HCT116 (cell line): Measurements from ENCODE around the gene SLC17A4. TPM values are rescaled to one million over a fixed set of nuclear protein-coding genes. Genes with fewer than 3 reads are reported as not detected.

ENCODE experiments used
- ATAC-seq: fragments of 200-7000 bp; cut with Tn5 transposase; 2 replicates; pipeline ENCODE4 v1.9.1; 2020; ENCODE audit warnings: mild to moderate bottlenecking, moderate library complexity
- BruUV-seq: library from RNA; stranded (reverse); fragments of 400-500 nt; replicated peaks from 2 replicates; lab custom pipeline; 2021; lab: Mats Ljungman, UMichigan
- CTCF ChIA-PET: fragments of 300-600 bp; sonication (Branson Sonifier 250); formaldehyde crosslinking; loops from one replicate; lab custom pipeline; 2021; ENCODE audit warnings: antibody characterized with exemption; lab: Charles Lee
- POLR2A ChIA-PET: fragments of 300-600, 350-600 bp; sonication (Branson Sonifier 250); formaldehyde crosslinking; loops from one replicate; lab custom pipeline; 2021; ENCODE audit warnings: antibody characterized with exemption; lab: Charles Lee
- RAD21 ChIA-PET, 2 experiments: fragments of 300-600 bp; sonication (Branson Sonifier 250); formaldehyde crosslinking; loops; one replicate each; lab custom pipeline; 2023; ENCODE audit warnings: low total read pairs in 2 of 2; ENCODE audit not compliant: uncharacterized antibody in 2 of 2, unreplicated experiment in 2 of 2, low non-redundant PET in 1 of 2; lab: Charles Lee
- DNase-seq: peaks from one replicate; pipeline ENCODE4 v3.0.0-alpha.2; 2010; ENCODE audit warnings: low read depth, low spot score
- H2AFZ ChIP-seq: fragments of 200-600 bp; shearing (Covaris generic), sonication (generic); 2 replicates; pipeline ENCODE4 v1.6.1; 2017; ENCODE audit warnings: low read depth, mixed run types, mixed read lengths, antibody characterized with exemption, low read length; ENCODE audit not compliant: poor library complexity, severe bottlenecking
- H3K27ac ChIP-seq: 2 replicates; pipeline ENCODE4 v1.5.1; 2012; ENCODE audit warnings: low read depth, low read length
- H3K27me3 ChIP-seq: fragments of 200-600 bp; sonication (generic); 2 replicates; pipeline ENCODE4 v1.6.1; 2016; ENCODE audit warnings: mixed run types, low read length, mixed read lengths; ENCODE audit not compliant: insufficient read depth
- H3K36me3 ChIP-seq, 2 experiments: fragments of 200-500 bp in 1 of 2; fragments of 200-600 bp in 1 of 2; sonication (Bioruptor generic) in 1 of 2; sonication (generic) in 1 of 2; 2 replicates each; pipeline versions ENCODE4 v1.5.1 to v1.6.1; 2014 to 2016; ENCODE audit warnings: low read length in 2 of 2, inconsistent platforms in 1 of 2, mixed read lengths in 1 of 2, mixed run types in 1 of 2; ENCODE audit not compliant: insufficient read depth in 2 of 2, control insufficient read depth in 1 of 2
- H3K4me1 ChIP-seq, 2 experiments: fragments of 200-600 bp in 1 of 2; sonication (generic) in 1 of 2; 2 replicates each; pipeline versions ENCODE4 v1.5.1 to v1.6.1; 2012 to 2017; ENCODE audit warnings: low read length in 2 of 2, inconsistent platforms in 1 of 2, mild to moderate bottlenecking in 1 of 2, mixed read lengths in 1 of 2, mixed run types in 1 of 2, moderate library complexity in 1 of 2; ENCODE audit not compliant: insufficient read depth in 2 of 2, control insufficient read depth in 1 of 2
- H3K4me2 ChIP-seq: fragments of 200-600 bp; sonication (generic); 2 replicates; pipeline ENCODE4 v1.6.1; 2017; ENCODE audit warnings: mixed run types, low read length, mixed read lengths
- H3K4me3 ChIP-seq, 2 experiments: fragments of 200-600 bp in 1 of 2; sonication (generic) in 1 of 2; replicated peaks in 1 of 2; 2 replicates each; pipeline ENCODE4 v1.5.1; 2011 to 2016; ENCODE audit warnings: low read length in 2 of 2, control low read depth in 1 of 2, low read depth in 1 of 2, mild to moderate bottlenecking in 1 of 2, mixed read lengths in 1 of 2, mixed run types in 1 of 2
- H3K79me2 ChIP-seq: fragments of 200-600 bp; sonication (generic); 2 replicates; pipeline ENCODE4 v1.6.1; 2017; ENCODE audit warnings: mild to moderate bottlenecking, mixed run types, low read length, moderate library complexity, mixed read lengths; ENCODE audit not compliant: insufficient read depth
- H3K9ac ChIP-seq: fragments of 200-600 bp; sonication (generic); 2 replicates; pipeline ENCODE4 v1.6.1; 2016; ENCODE audit warnings: low read length, mixed read lengths
- H3K9me2 ChIP-seq: fragments of 200-600 bp; sonication (generic), shearing (Covaris generic); 2 replicates; pipeline ENCODE4 v1.6.1; 2017; ENCODE audit warnings: mixed run types, mild to moderate bottlenecking, moderate library complexity; ENCODE audit not compliant: insufficient read depth
- H3K9me3 ChIP-seq, 2 experiments: fragments of 200-500 bp in 1 of 2; fragments of 200-600 bp in 1 of 2; sonication (Bioruptor generic) in 1 of 2; sonication (generic) in 1 of 2; 2 replicates each; pipeline ENCODE4 v1.6.1; 2014 to 2017; ENCODE audit warnings: low read length in 2 of 2, mixed read lengths in 2 of 2, inconsistent platforms in 1 of 2, low read depth in 1 of 2, mild to moderate bottlenecking in 1 of 2, mixed run types in 1 of 2, moderate library complexity in 1 of 2; ENCODE audit not compliant: control insufficient read depth in 1 of 2, insufficient read depth in 1 of 2
- H4K20me1 ChIP-seq: fragments of 200-600 bp; sonication (generic), shearing (Covaris generic); 2 replicates; pipeline ENCODE4 v1.6.1; 2017; ENCODE audit warnings: mixed run types, mild to moderate bottlenecking, moderate library complexity; ENCODE audit not compliant: insufficient read depth
- EZH2phosphoT487 ChIP-seq: fragments of 200-600 bp; IDR thresholded peaks from 2 replicates; pipeline ENCODE4 v1.6.1; 2018; ENCODE audit warnings: antibody characterized with exemption, borderline replicate concordance
- JUND ChIP-seq: IDR thresholded peaks from 2 replicates; pipeline ENCODE4 v1.6.1; 2012
- POLR2A ChIP-seq: IDR thresholded peaks from 2 replicates; pipeline ENCODE4 v1.7.0; 2011; ENCODE audit warnings: borderline replicate concordance; ENCODE audit not compliant: insufficient read depth, insufficient read length; ENCODE audit errors: extremely low read depth
- REST ChIP-seq: IDR thresholded peaks from 2 replicates; pipeline ENCODE4 v1.6.1; 2012; ENCODE audit warnings: low read depth
- SRF ChIP-seq: IDR thresholded peaks from 2 replicates; pipeline ENCODE4 v1.6.1; 2012; ENCODE audit warnings: low read depth
- TCF7L2 ChIP-seq: IDR thresholded peaks from 2 replicates; pipeline ENCODE4 v1.7.0; 2011; ENCODE audit warnings: borderline replicate concordance, inconsistent platforms; ENCODE audit not compliant: insufficient read depth, insufficient read length; ENCODE audit errors: extremely low read depth
- ZBTB33 ChIP-seq: IDR thresholded peaks from 2 replicates; pipeline ENCODE4 v1.6.1; 2011; ENCODE audit warnings: mild to moderate bottlenecking, low read length, moderate library complexity; ENCODE audit not compliant: insufficient replicate concordance; ENCODE audit errors: extremely low read depth
- intact Hi-C: fragments of 100-400 bp; cut with micrococcal nuclease; formaldehyde crosslinking; loops from 2 replicates; pipeline ENCODE4 v1.10.0; 2022
- total RNA-seq: library from RNA; stranded (reverse); gene quantifications from one replicate; pipeline ENCODE4 v1.2.1, GENCODE V29; 2021; ENCODE audit not compliant: unreplicated experiment

Gene SLC17A4
- total RNA-seq, 1 experiment from 2014 or later: not detected

- DNase-seq: no peak
- H3K79me2 ChIP-seq: no peaks in the 10 kb centered on the region
- H3K27ac ChIP-seq: no peak overlapping the region
- ChIA-PET CTCF (no interaction called here), POLR2A (no interaction called here), RAD21 (no interaction called here)
- no peaks in the 10 kb centered on the region for H3K27me3 ChIP-seq
- ATAC-seq: no peak
- intact Hi-C loops: no loop called here
- no peak overlapping the region for H2AFZ ChIP-seq
- H3K36me3 ChIP-seq: no peaks in the 10 kb centered on the region
- H3K9me2 ChIP-seq: no peaks in the 10 kb centered on the region
- no peak for TF ChIP-seq TCF7L2
- no peak for TF ChIP-seq SRF
- no peak for TF ChIP-seq REST
- TF ChIP-seq POLR2A: no peak
- TF ChIP-seq JUND: no peak
- TF ChIP-seq EZH2phosphoT487: no peak
- TF ChIP-seq ZBTB33: no peak
- no peak overlapping the region for H3K4me3 ChIP-seq
- no TSS peak for BruUV-seq
- no peak overlapping the region for H3K4me2 ChIP-seq
- H3K9me3 ChIP-seq: 0 out of 4 replicates have a peak, but pooled peaks cover 0 to 8% of the 10 kb centered on the region in 2 experiments
- H3K9ac ChIP-seq: no peak overlapping the region
- no peaks in the 10 kb centered on the region for H4K20me1 ChIP-seq
- H3K4me1 ChIP-seq: no peaks in the 10 kb centered on the region
These were observed 19.3 kb upstream of the SLC17A4 start for GRCh38 chr6:25735261-25735660.
